Left ventricle myocardium inferior (tissue), 1 donor: Measurements from ENCODE around the gene BRSK1. TPM values are rescaled to one million over a fixed set of nuclear protein-coding genes. Genes with fewer than 3 reads are reported as not detected.

Source experiments
- DNase-seq: peaks from one replicate; pipeline ENCODE4 v3.0.0-alpha.2; 2020
- H3K27ac ChIP-seq: fragments of 200-600 bp; replicated peaks from 2 replicates; pipeline ENCODE4 v1.8.0; 2021
- H3K27me3 ChIP-seq: fragments of 200-600 bp; 2 replicates; pipeline ENCODE4 v1.8.0; 2021; ENCODE audit warnings: low read depth
- H3K36me3 ChIP-seq: fragments of 200-600 bp; 2 replicates; pipeline ENCODE4 v1.8.0; 2021
- H3K4me1 ChIP-seq: fragments of 200-600 bp; 2 replicates; pipeline ENCODE4 v1.8.0; 2021
- H3K4me3 ChIP-seq: fragments of 200-600 bp; 2 replicates; pipeline ENCODE4 v1.8.0; 2021; ENCODE audit warnings: mild to moderate bottlenecking, moderate library complexity
- H3K9me3 ChIP-seq: fragments of 200-600 bp; replicated peaks from 2 replicates; pipeline ENCODE4 v1.8.0; 2021
- intact Hi-C: fragments of 100-400 bp; cut with micrococcal nuclease; formaldehyde crosslinking; loops from one replicate; pipeline ENCODE4 v1.11.0; 2022
- total RNA-seq: library from RNA; stranded (reverse); fragmentation: NEBNext Ultra II Directional; extraction: Animal tissue kit (Norgen Biotek cat#: 25700); gene quantifications from one replicate; pipeline ENCODE4 v1.2.1, GENCODE V29; 2021
- TF ChIP-seq, protein P1 (sequence below): fragments of 200-600 bp; IDR thresholded peaks from 2 replicates; pipeline ENCODE4 v1.8.0; 2021; ENCODE audit warnings: antibody characterized with exemption, mild to moderate bottlenecking, borderline replicate concordance
- donor health status: DM: no; HTN: yes; CAD: no; lungs with severe emphysema.

The BRSK1 gene
- total RNA-seq, 1 donor from 2014 or later: 3.0 TPM

- no peak for DNase-seq
- no peaks in the 10 kb centered on the region for H3K9me3 ChIP-seq
- peaks cover 24% of the 10 kb centered on the region for H3K36me3 ChIP-seq
- H3K27me3 ChIP-seq: no peaks in the 10 kb centered on the region
- H3K4me3 ChIP-seq: no peak overlapping the region
- intact Hi-C loops: no loop called here
- TF ChIP-seq, protein P1, sequence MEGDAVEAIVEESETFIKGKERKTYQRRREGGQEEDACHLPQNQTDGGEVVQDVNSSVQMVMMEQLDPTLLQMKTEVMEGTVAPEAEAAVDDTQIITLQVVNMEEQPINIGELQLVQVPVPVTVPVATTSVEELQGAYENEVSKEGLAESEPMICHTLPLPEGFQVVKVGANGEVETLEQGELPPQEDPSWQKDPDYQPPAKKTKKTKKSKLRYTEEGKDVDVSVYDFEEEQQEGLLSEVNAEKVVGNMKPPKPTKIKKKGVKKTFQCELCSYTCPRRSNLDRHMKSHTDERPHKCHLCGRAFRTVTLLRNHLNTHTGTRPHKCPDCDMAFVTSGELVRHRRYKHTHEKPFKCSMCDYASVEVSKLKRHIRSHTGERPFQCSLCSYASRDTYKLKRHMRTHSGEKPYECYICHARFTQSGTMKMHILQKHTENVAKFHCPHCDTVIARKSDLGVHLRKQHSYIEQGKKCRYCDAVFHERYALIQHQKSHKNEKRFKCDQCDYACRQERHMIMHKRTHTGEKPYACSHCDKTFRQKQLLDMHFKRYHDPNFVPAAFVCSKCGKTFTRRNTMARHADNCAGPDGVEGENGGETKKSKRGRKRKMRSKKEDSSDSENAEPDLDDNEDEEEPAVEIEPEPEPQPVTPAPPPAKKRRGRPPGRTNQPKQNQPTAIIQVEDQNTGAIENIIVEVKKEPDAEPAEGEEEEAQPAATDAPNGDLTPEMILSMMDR: no peak
- H3K4me1 ChIP-seq: peaks cover 2% of the 10 kb centered on the region
- no peak overlapping the region for H3K27ac ChIP-seq
Observed at GRCh38 chr19:55265173-55265572, 18.6 kb upstream of the BRSK1 start.

- TF ChIP-seq, protein P1: no peak
- no peaks in the 10 kb centered on the region for H3K4me1 ChIP-seq
- no peak for DNase-seq
- H3K9me3 ChIP-seq: no peaks in the 10 kb centered on the region
- no peak overlapping the region for H3K27ac ChIP-seq
- peaks cover 27% of the 10 kb centered on the region for H3K36me3 ChIP-seq
- no peaks in the 10 kb centered on the region for H3K27me3 ChIP-seq
- no peak overlapping the region for H3K4me3 ChIP-seq
- intact Hi-C loops: no loop called here
Observed at GRCh38 chr19:55265723-55266386, 17.9 kb upstream of the BRSK1 start.

- DNase-seq: no peak
- Histone ChIP-seq H3K4me1 (no peaks in the 10 kb centered on the region), H3K9me3 (no peaks in the 10 kb centered on the region), H3K27ac (no peak overlapping the region), H3K4me3 (no peak overlapping the region), H3K27me3 (no peaks in the 10 kb centered on the region), H3K36me3 (peaks cover 27% of the 10 kb centered on the region)
- intact Hi-C loops: no loop called here
- TF ChIP-seq, protein P1: no peak
Observed at GRCh38 chr19:55266404-55266803, 17.4 kb upstream of the BRSK1 start.

- Histone ChIP-seq H3K4me3 (no peak overlapping the region), H3K27ac (no peak overlapping the region), H3K27me3 (no peaks in the 10 kb centered on the region), H3K4me1 (no peaks in the 10 kb centered on the region), H3K36me3 (peaks cover 28% of the 10 kb centered on the region), H3K9me3 (no peaks in the 10 kb centered on the region)
- TF ChIP-seq, protein P1: no peak
- DNase-seq: no peak
- intact Hi-C loops: no loop called here
Observed at GRCh38 chr19:55266840-55267239, 17.0 kb upstream of the BRSK1 start.

- TF ChIP-seq, protein P1: no peak
- Histone ChIP-seq H3K4me1 (no peaks in the 10 kb centered on the region), H3K36me3 (peaks cover 45% of the 10 kb centered on the region), H3K9me3 (no peaks in the 10 kb centered on the region), H3K27me3 (no peaks in the 10 kb centered on the region), H3K4me3 (no peak overlapping the region), H3K27ac (no peak overlapping the region)
- intact Hi-C loops: no loop called here
- DNase-seq: no peak
Observed at GRCh38 chr19:55269299-55269698, 14.5 kb upstream of the BRSK1 start.
